Skeletal muscle tissue (tissue), 4 donors: ENCODE data around the gene IL17RC. TPM values are rescaled to one million over a fixed set of nuclear protein-coding genes. Genes with fewer than 3 reads are reported as not detected.

ENCODE experiments used
- H3K27ac ChIP-seq: one replicate; pipeline ENCODE4 v1.7.0; 2013; ENCODE audit warnings: mild to moderate bottlenecking, low read depth, low read length, inconsistent platforms
- H3K27me3 ChIP-seq, 3 donors: one replicate each; pipeline ENCODE4 v1.7.0; 2013; ENCODE audit warnings: low read length in 3 of 3; ENCODE audit not compliant: control insufficient read depth in 3 of 3, insufficient read depth in 3 of 3
- H3K36me3 ChIP-seq, 3 donors: one replicate each; pipeline ENCODE4 v1.7.0; 2013; ENCODE audit warnings: low read length in 3 of 3; ENCODE audit not compliant: control insufficient read depth in 3 of 3, insufficient read depth in 3 of 3
- H3K4me1 ChIP-seq, 3 donors: one replicate each; pipeline ENCODE4 v1.7.0; 2013; ENCODE audit warnings: low read length in 3 of 3, mild to moderate bottlenecking in 3 of 3; ENCODE audit not compliant: control insufficient read depth in 3 of 3, insufficient read depth in 3 of 3
- H3K4me3 ChIP-seq, 3 donors: one replicate each; pipeline ENCODE4 v1.7.0; 2013; ENCODE audit warnings: low read length in 3 of 3
- H3K9ac ChIP-seq, 3 donors: one replicate each; pipeline ENCODE4 v1.7.0; 2013; ENCODE audit warnings: low read length in 3 of 3, mild to moderate bottlenecking in 3 of 3, moderate library complexity in 2 of 3, low read depth in 1 of 3
- H3K9me3 ChIP-seq, 3 donors: one replicate each; pipeline ENCODE4 v1.7.0; 2013; ENCODE audit warnings: low read length in 3 of 3; ENCODE audit not compliant: control insufficient read depth in 3 of 3
- total RNA-seq: library from RNA; depleted of rRNA; stranded (reverse); fragments of >200 nt; gene quantifications from one replicate; pipeline ENCODE4 v1.2.3, GENCODE V29; 2014
- donor health status: Osteomylitis.

IL17RC gene
- total RNA-seq, 1 donor from 2014 or later = 12.5 TPM

DNA sequence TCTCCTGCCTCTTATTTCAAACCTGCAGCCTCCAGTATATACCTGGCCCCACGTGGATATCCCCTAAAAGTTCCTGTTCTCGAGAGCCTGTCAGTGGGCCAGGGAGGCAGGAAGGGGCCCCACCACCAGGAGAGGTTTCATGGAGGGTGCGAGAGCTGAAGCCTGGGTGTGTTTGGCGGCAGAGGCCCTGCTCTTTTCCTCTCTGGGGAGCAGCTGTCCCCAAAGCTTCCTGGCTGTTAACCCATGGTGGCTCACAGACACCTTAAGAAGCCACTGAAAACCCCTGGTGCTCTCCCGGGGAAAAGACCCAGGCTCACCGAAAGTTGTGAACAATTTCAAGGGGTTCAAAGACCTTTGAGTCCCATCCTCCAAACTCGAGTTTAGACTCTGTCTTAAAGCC, 34.2 kb downstream of the IL17RC start:
- Histone ChIP-seq H3K36me3 (peaks cover 5 to 8% (median 6%) of the 10 kb centered on the region in 3 donors), H3K4me1 (peaks cover 15 to 44% (median 33%) of the 10 kb centered on the region in 3 donors), H3K27ac (no peak overlapping the region), H3K27me3 (no peaks in the 10 kb centered on the region), H3K9me3 (no peaks in the 10 kb centered on the region), H3K9ac (no peak overlapping the region), H3K4me3 (no peak overlapping the region)

DNA sequence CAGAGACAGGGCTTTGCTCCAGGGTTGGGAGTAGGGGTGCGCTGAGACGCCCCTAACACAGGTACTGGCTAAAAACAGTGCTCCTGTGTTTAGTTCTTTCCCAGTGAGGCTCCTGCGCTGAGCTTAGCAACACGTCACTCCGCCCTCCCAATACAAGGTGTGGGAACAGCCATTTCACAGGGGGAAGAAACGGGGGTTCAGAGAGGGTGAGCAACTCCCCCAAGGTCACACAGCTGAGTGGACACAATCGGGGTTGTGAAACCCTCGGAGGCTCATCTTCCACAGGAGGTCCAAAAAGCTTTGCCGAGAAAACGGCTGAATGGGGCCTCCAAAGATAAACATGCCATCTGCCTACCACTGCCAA, 34.7 kb downstream of the IL17RC start:
- Histone ChIP-seq H3K9me3 (no peaks in the 10 kb centered on the region), H3K27ac (no peak overlapping the region), H3K9ac (peak overlapping the region in 2 of 3 donors; percentile 50)

GRCh38 chr3:9951962-9952805, 35.3 kb downstream of the IL17RC start, which contains the start of gene PRRT3:
TSS of gene PRRT3 (minus strand) at chr3:9952408. CDS start at chr3:9950115, 2,293 bp downstream.
- Histone ChIP-seq H3K36me3 (peaks cover 5 to 8% (median 6%) of the 10 kb centered on the region in 3 donors), H3K27ac (no peak within 1 kb of the TSS), H3K9me3 (no peaks in the 10 kb centered on the region), H3K4me3 (peak within 1 kb of the TSS; percentile 38 to 70 (median 65)), H3K4me1 (peaks cover 13 to 36% (median 31%) of the 10 kb centered on the region in 3 donors), H3K9ac (peak within 1 kb of the TSS; percentile 2 to 50 (median 50)), H3K27me3 (no peaks in the 10 kb centered on the region)

More for the DNA sequence above, 34.7 kb downstream of the IL17RC start:
- Histone ChIP-seq H3K27me3 (no peaks in the 10 kb centered on the region), H3K36me3 (peaks cover 5 to 8% (median 6%) of the 10 kb centered on the region in 3 donors), H3K4me3 (peak overlapping the region; percentile 38 to 70 (median 65)), H3K4me1 (peaks cover 15 to 42% (median 35%) of the 10 kb centered on the region in 3 donors)

DNA sequence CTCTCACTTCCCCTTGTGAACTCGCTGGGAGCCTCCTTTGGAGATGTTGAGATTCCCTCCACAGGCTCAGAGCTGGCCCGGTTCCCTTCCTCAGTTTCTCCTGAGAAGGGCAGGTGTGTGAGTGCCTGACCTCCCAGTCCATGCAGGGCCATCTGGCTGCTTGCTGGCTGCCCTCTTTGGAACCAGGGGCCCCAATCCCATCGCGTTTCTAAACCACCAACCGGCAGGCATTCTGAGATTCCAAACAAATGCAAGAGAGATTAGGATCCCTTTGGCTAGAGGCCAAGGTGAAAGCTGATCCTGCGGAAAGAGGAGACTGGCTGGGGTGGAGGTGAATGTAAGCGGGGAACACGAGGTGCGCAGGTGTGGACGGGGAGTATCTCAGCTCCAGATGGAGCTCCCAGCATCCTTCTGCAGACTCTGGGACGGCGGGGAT, 38.2 kb downstream of the IL17RC start:
- Histone ChIP-seq H3K4me3 (no peak overlapping the region), H3K27me3 (no peaks in the 10 kb centered on the region), H3K27ac (no peak overlapping the region), H3K4me1 (peaks cover 13 to 28% (median 25%) of the 10 kb centered on the region in 3 donors), H3K9ac (no peak overlapping the region), H3K9me3 (no peaks in the 10 kb centered on the region), H3K36me3 (peaks cover 0 to 7% (median 7%) of the 10 kb centered on the region in 3 donors)

- peaks cover 13 to 28% (median 25%) of the 10 kb centered on the region in 3 donors for H3K4me1 ChIP-seq
- H3K4me3 ChIP-seq = no peak overlapping the region
- H3K36me3 ChIP-seq = peaks cover 0 to 12% (median 5%) of the 10 kb centered on the region in 3 donors
- H3K9me3 ChIP-seq = no peaks in the 10 kb centered on the region
- H3K9ac ChIP-seq = no peak overlapping the region
- H3K27me3 ChIP-seq = no peaks in the 10 kb centered on the region
- H3K27ac ChIP-seq = peak overlapping the region; percentile 58
Observed at GRCh38 chr3:9955611-9956352, 38.9 kb downstream of the IL17RC start.

- no peaks in the 10 kb centered on the region for H3K27me3 ChIP-seq
- H3K36me3 ChIP-seq = peaks cover 5 to 22% (median 13%) of the 10 kb centered on the region in 3 donors
- peaks cover 6 to 20% (median 19%) of the 10 kb centered on the region in 3 donors for H3K4me1 ChIP-seq
- H3K4me3 ChIP-seq = no peak overlapping the region
- no peak overlapping the region for H3K9ac ChIP-seq
- H3K27ac ChIP-seq = no peak overlapping the region
- H3K9me3 ChIP-seq = no peaks in the 10 kb centered on the region
Observed at GRCh38 chr3:9957214-9957613, 40.3 kb downstream of the IL17RC start.

DNA sequence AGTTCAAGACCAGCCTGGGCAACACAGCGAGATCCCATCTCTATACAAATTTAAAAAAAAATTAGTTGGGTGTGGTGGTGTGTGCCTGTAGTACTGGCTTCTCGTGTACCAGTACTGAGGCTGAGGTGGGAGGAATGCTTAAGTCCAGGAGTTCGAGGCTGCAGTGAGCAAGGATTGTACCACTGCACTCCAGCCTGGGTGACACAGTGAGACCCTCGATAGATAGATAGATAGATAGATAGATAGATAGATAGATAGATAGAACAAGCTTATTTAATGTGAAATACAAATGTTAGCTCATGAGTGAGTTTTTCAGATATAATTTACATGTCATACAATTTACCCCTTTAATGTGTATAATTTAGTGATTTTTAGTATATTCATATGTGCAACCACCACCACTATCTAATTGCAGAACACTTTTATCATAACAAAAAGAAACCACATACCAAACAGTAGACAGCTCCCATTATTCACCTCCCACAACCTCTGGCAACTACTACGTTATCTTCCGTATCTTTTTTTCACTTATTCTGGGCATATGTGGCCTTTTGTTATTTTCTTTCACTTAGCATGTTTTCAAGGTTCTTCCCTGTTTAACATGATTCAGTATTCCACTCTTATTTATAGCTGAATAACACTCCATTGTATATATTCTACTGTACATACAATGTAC, 48.4 kb downstream of the IL17RC start:
- no peak overlapping the region for H3K9ac ChIP-seq
- no peak overlapping the region for H3K27ac ChIP-seq
- H3K36me3 ChIP-seq = peaks cover 36 to 72% (median 69%) of the 10 kb centered on the region in 3 donors
- no peak overlapping the region for H3K4me3 ChIP-seq
- no peaks in the 10 kb centered on the region for H3K9me3 ChIP-seq
- no peaks in the 10 kb centered on the region for H3K4me1 ChIP-seq
- H3K27me3 ChIP-seq = no peaks in the 10 kb centered on the region

GRCh38 chr3:9966841-9967240, 49.9 kb downstream of the IL17RC start:
- H3K4me1 ChIP-seq = no peaks in the 10 kb centered on the region
- peaks cover 42 to 80% (median 70%) of the 10 kb centered on the region in 3 donors for H3K36me3 ChIP-seq
- H3K9ac ChIP-seq = no peak overlapping the region
- H3K9me3 ChIP-seq = no peaks in the 10 kb centered on the region
- no peak overlapping the region for H3K4me3 ChIP-seq
- no peaks in the 10 kb centered on the region for H3K27me3 ChIP-seq
- H3K27ac ChIP-seq = no peak overlapping the region

DNA sequence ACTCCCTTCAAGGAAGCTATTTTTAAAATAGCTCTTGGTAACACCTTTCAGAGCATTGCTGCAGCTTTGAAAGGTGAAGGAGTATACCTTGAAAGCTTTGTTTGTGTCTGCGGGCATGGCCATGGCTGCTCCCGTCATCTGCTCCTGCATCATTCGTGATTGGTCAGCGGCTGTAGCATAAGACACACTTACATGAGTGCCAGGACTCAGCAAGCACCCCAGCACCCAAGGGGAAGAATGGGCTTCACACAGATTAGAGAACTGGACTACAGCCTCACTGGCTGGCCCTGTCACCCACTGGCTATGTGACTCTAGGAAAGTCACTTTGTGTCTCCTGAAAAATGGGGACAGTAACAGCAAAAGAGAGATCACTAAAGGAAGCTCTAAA, 52.7 kb downstream of the IL17RC start:
- no peak overlapping the region for H3K4me3 ChIP-seq
- H3K36me3 ChIP-seq = peaks cover 30 to 74% (median 63%) of the 10 kb centered on the region in 3 donors
- H3K9ac ChIP-seq = no peak overlapping the region
- no peak overlapping the region for H3K27ac ChIP-seq
- H3K9me3 ChIP-seq = no peaks in the 10 kb centered on the region
- peaks cover 0 to 3% (median 3%) of the 10 kb centered on the region in 3 donors for H3K4me1 ChIP-seq
- no peaks in the 10 kb centered on the region for H3K27me3 ChIP-seq
